ENCODE measurements around the gene NUBP2. TPM values are rescaled to one million over a fixed set of nuclear protein-coding genes. Genes with fewer than 3 reads are reported as not detected.
"Not testable (repeated sequence)": the region's sequence is repeated elsewhere in the genome, so short reads cannot be mapped to it uniquely, and the experiment has no call there.

NUBP2 gene
- total RNA-seq, 2 donors from 2014 or later: 64.6 to 68.5 TPM

GRCh38 chr16:1792836-1793577 lies 10.2 kb downstream of the NUBP2 start:
- DNase-seq (ENCODE audit: low spot score): no peak
- H3K4me3 ChIP-seq: no peak overlapping the region

GRCh38 chr16:1793578-1794220 lies 10.9 kb downstream of the NUBP2 start, which contains the start of gene IGFALS:
Gene IGFALS, minus strand, starts transcription at chr16:1793705. Its CDS starts 53 bp downstream, at chr16:1793652.
- H3K36me3 ChIP-seq: peaks cover 12% of the 10 kb centered on the region
- DNase-seq (ENCODE audit: low spot score): no peak
- H3K4me1 ChIP-seq (ENCODE audit: control insufficient read depth in 1 of 2, low read depth in 2 of 2): no peaks in the 10 kb centered on the region
- H3K4me3 ChIP-seq: no peak within 1 kb of the TSS
- no peaks in the 10 kb centered on the region for H3K27me3 ChIP-seq (replicated peaks; ENCODE audit: insufficient read depth)
- no peak within 1 kb of the TSS for H3K27ac ChIP-seq
- ATAC-seq (ENCODE audit: insufficient number of reproducible peaks, low FRiP score, low read depth): no peak
- H3K9me3 ChIP-seq: no peaks in the 10 kb centered on the region
- no peak for TF ChIP-seq CTCF (IDR thresholded peaks at IDR 0.05)

More at GRCh38 chr16:1792836-1793577, 10.2 kb downstream of the NUBP2 start:
- Histone ChIP-seq H3K9me3 (no peaks in the 10 kb centered on the region), H3K36me3 (peaks cover 19% of the 10 kb centered on the region), H3K27ac (no peak overlapping the region), H3K4me1 (ENCODE audit: control insufficient read depth in 1 of 2, low read depth in 2 of 2) (no peaks in the 10 kb centered on the region), H3K27me3 (replicated peaks; ENCODE audit: insufficient read depth) (no peaks in the 10 kb centered on the region)
- no peak for TF ChIP-seq CTCF (IDR thresholded peaks at IDR 0.05)
- no peak for ATAC-seq (ENCODE audit: insufficient number of reproducible peaks, low FRiP score, low read depth)

DNA sequence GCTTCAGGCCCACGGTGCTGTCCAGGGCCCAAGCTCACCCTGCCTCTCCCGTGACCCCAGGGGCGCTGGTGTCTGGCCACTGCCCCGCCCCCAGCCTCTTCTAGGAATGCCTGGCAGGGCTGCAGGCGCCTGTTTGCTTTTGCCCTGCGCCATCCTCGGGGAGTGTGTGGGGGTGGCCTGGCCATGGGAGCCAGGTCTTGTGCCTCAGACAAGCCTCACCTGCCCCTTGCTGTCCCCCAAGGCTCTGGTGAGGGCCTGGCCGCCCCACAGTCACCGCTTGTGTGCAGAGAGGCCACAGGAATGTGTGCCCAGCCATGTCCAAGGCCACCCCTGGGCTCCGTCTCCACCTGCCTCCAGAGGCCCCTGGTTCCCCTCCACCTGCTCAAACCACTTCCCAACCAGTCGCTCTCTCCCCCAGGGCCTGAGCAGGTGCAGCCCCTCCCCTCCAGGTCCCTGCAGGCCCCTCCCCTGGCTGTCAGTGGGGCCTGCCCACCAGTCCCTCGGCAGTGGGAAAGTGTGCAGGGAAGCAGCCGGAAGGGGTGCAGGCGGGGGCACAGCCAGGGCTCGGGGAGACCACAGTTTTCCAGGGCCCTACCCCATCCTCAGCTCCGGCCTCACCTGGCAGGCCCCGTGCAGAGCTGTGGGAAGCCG lies 11.6 kb downstream of the NUBP2 start:
- no peak overlapping the region for H3K4me3 ChIP-seq
- no peak overlapping the region for H3K27ac ChIP-seq
- no peaks in the 10 kb centered on the region for H3K27me3 ChIP-seq (replicated peaks; ENCODE audit: insufficient read depth)
- H3K9me3 ChIP-seq: no peaks in the 10 kb centered on the region
- DNase-seq (ENCODE audit: low spot score) (no peak), ATAC-seq (ENCODE audit: insufficient number of reproducible peaks, low FRiP score, low read depth) (no peak)
- no peaks in the 10 kb centered on the region for H3K4me1 ChIP-seq (ENCODE audit: control insufficient read depth in 1 of 2, low read depth in 2 of 2)
- peaks cover 6% of the 10 kb centered on the region for H3K36me3 ChIP-seq
- TF ChIP-seq CTCF (IDR thresholded peaks at IDR 0.05): no peak

DNA sequence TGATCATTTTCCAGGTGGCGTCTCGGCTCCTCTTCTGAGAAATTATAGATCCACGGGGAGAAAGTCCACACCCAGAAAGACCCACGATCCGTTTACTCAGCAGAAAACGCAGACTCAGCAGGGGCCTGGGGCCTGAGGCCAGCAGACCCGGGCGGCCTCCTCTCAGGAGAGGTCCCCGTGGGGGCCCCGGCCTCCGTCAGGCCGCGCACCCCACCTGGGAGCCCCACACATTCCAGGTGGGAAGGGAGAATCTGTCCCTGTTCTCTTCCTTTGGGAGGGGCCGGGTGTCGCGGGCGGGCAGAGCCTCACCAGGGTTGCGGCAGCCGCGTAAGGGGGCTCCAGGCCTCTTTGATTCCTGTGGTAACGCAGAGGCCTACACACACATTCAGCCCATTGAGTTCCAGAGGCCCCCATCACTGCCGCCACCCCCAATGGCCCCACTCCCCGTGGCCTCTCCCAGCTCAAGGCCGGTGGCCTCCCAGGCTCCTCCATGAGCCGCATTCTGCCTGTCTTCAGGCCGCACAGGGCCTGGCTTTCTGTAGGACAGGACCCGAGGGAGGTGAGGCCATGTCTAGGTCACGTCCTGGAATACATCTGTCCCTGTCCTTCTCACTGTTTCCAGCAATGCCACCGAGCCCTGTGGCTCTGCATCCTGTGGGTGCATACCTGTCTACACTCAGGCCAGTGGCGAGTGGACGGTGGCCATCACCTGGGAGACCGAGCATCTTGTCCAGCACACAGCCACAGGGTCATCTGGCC lies 12.3 kb downstream of the NUBP2 start:
- no peak for TF ChIP-seq CTCF (IDR thresholded peaks at IDR 0.05)
- Histone ChIP-seq H3K4me1 (ENCODE audit: control insufficient read depth in 1 of 2, low read depth in 2 of 2) (no peaks in the 10 kb centered on the region), H3K27ac (no peak overlapping the region), H3K36me3 (peaks cover 3% of the 10 kb centered on the region), H3K27me3 (replicated peaks; ENCODE audit: insufficient read depth) (no peaks in the 10 kb centered on the region), H3K9me3 (no peaks in the 10 kb centered on the region), H3K4me3 (no peak overlapping the region)
- no peak for ATAC-seq (ENCODE audit: insufficient number of reproducible peaks, low FRiP score, low read depth)
- no peak for DNase-seq (ENCODE audit: low spot score)

GRCh38 chr16:1799263-1799662 lies 16.5 kb downstream of the NUBP2 start:
- not testable (repeated sequence) for ATAC-seq (ENCODE audit: insufficient number of reproducible peaks, low FRiP score, low read depth)

More at GRCh38 chr16:1799263-1799662, 16.5 kb downstream of the NUBP2 start:
- H3K27me3 ChIP-seq (replicated peaks; ENCODE audit: insufficient read depth); H3K27ac ChIP-seq; H3K4me1 ChIP-seq (ENCODE audit: control insufficient read depth in 1 of 2, low read depth in 2 of 2); H3K9me3 ChIP-seq; H3K36me3 ChIP-seq; H3K4me3 ChIP-seq; DNase-seq (ENCODE audit: low spot score): not testable (repeated sequence)

Data from thoracic aorta (tissue), 2 donors.